ENCODE data around the gene HP1BP3.

The HP1BP3 gene

GRCh38 chr1:20693623-20694022 is 93.5 kb downstream of the HP1BP3 start:
- no peaks in the 10 kb centered on the region for H3F3A ChIP-seq (ENCODE audit: insufficient read depth, low read length)
- no peak overlapping the region for H3K9ac ChIP-seq (ENCODE audit: low read length)
- H3K27me3 ChIP-seq (ENCODE audit: insufficient read depth, low read length), result no peaks in the 10 kb centered on the region; the same call in 1 of the 2 replicates
- H3K79me2 ChIP-seq (ENCODE audit: insufficient read depth, low read length), result no peaks in the 10 kb centered on the region
- no peak overlapping the region for H3K4me3 ChIP-seq (ENCODE audit: low read depth, low read length, poor library complexity, severe bottlenecking)
- H3K9me2 ChIP-seq (ENCODE audit: low read depth, low read length), result no peaks in the 10 kb centered on the region
- no peaks in the 10 kb centered on the region for H3K9me3 ChIP-seq (ENCODE audit: low read length)
- no peaks in the 10 kb centered on the region for H4K20me1 ChIP-seq (ENCODE audit: insufficient read depth, low read length)
- no peak for TF ChIP-seq EZH2 (IDR thresholded peaks at IDR 0.05; ENCODE audit: borderline replicate concordance, low read length)
- TF ChIP-seq CTCF (IDR thresholded peaks at IDR 0.05; ENCODE audit: low read length), result no peak
- H3K27ac ChIP-seq (ENCODE audit: low read depth, low read length, poor library complexity, severe bottlenecking), result no peak overlapping the region
- peaks cover 3% of the 10 kb centered on the region for H3K4me1 ChIP-seq (ENCODE audit: insufficient read depth, low read length, severe bottlenecking)
- no peak overlapping the region for H3K4me2 ChIP-seq (ENCODE audit: low read length)
- H2AFZ ChIP-seq (ENCODE audit: low read length), result no peak overlapping the region
- H3K36me3 ChIP-seq (ENCODE audit: insufficient read depth, low read length), result no peaks in the 10 kb centered on the region

Data from OCI-LY1 (cell line).